A549 (cell line): ENCODE data around the gene NIP7. TPM values are rescaled to one million over a fixed set of nuclear protein-coding genes. Genes with fewer than 3 reads are reported as not detected.

Source experiments
- ATAC-seq, 2 experiments: fragments of 200-7000 bp in 1 of 2; fragments of >200 bp in 1 of 2; cut with Nextera tagmentation in 1 of 2; cut with Tn5 transposase in 1 of 2; 3 replicates each; pipeline versions ENCODE4 v1.8.0 to v1.9.1; 2018 to 2020; ENCODE audit warnings: mild to moderate bottlenecking in 1 of 2, moderate library complexity in 1 of 2
- CTCF ChIA-PET: fragments of 300-600 bp; sonication (Branson Sonifier 250); formaldehyde crosslinking; extraction: SDS; loops from one replicate; lab custom pipeline; 2021; ENCODE audit warnings: antibody characterized with exemption, inconsistent platforms; lab: Yijun Ruan, JAX
- POLR2A ChIA-PET: fragments of 350-600 bp; formaldehyde crosslinking; extraction: SDS; loops from one replicate; lab custom pipeline; 2021; ENCODE audit warnings: antibody characterized with exemption, inconsistent platforms; lab: Yijun Ruan, JAX
- DNase-seq, 2 experiments: peaks; one replicate each; pipeline versions ENCODE4 v3.0.0 to v3.0.0-alpha.2; 2011 to 2016; ENCODE audit warnings: low read depth in 1 of 2, low spot score in 1 of 2
- FAIRE-seq: peaks from 2 replicates; lab custom pipeline; 2011; peaks lifted over from hg19 to GRCh38; lab: Jason Lieb, UNC
- H3K27ac ChIP-seq, 2 experiments: fragments of >200 bp; sonication (Bioruptor Twin); formaldehyde crosslinking; 3 replicates each; pipeline ENCODE4 v1.5.1; 2016 to 2017
- H3K4me1 ChIP-seq: fragments of >200 bp; sonication (Bioruptor Twin); formaldehyde crosslinking; 3 replicates; pipeline ENCODE4 v1.6.1; 2016
- H3K4me2 ChIP-seq: fragments of >200 bp; sonication (Bioruptor Twin); formaldehyde crosslinking; 3 replicates; pipeline ENCODE4 v1.6.1; 2016
- H3K4me3 ChIP-seq: fragments of >200 bp; sonication (Bioruptor Twin); formaldehyde crosslinking; 3 replicates; pipeline ENCODE4 v1.5.1; 2016
- H3K9me3 ChIP-seq: fragments of >200 bp; sonication (Bioruptor Twin); formaldehyde crosslinking; 3 replicates; pipeline ENCODE4 v1.6.1; 2016
- BCL3 ChIP-seq: fragments of >200 bp; sonication (Bioruptor Twin); formaldehyde crosslinking; IDR thresholded peaks from 3 replicates; pipeline ENCODE4 v1.6.1; 2016
- CBX2 ChIP-seq: fragments of 200-600 bp; sonication (generic); IDR thresholded peaks from 2 replicates; pipeline ENCODE4 v1.6.1; 2016; ENCODE audit warnings: low read depth, mild to moderate bottlenecking, borderline replicate concordance
- CEBPB ChIP-seq, 2 experiments: fragments of >200 bp in 1 of 2; sonication (Bioruptor Twin) in 1 of 2; formaldehyde crosslinking in 1 of 2; IDR thresholded peaks; 2 replicates each; pipeline ENCODE4 v1.6.1; 2012 to 2016
- CHD2 ChIP-seq: fragments of 150-350 bp; IDR thresholded peaks from 2 replicates; pipeline ENCODE4 v1.6.1; 2014; ENCODE audit warnings: low read length; ENCODE audit not compliant: partially characterized antibody
- CHD4 ChIP-seq: fragments of 200-600 bp; sonication (generic); IDR thresholded peaks from 2 replicates; pipeline ENCODE4 v1.6.1; 2016; ENCODE audit warnings: antibody characterized with exemption, mild to moderate bottlenecking, borderline replicate concordance
- FOSB ChIP-seq: fragments of 250-450 bp; sonication (Bioruptor Pico); IDR thresholded peaks from 2 replicates; pipeline ENCODE4 v1.5.0; 2020; ENCODE audit warnings: mild to moderate bottlenecking, moderate library complexity
- FOSL2 ChIP-seq, 2 experiments: fragments of 450-650 bp in 1 of 2; fragments of >200 bp in 1 of 2; sonication (Bioruptor Twin) in 1 of 2; formaldehyde crosslinking; IDR thresholded peaks; 2 replicates each; pipeline versions ENCODE4 v1.5.0 to v1.6.1; 2016 to 2020; ENCODE audit warnings: mild to moderate bottlenecking in 1 of 2, moderate library complexity in 1 of 2
- FOXS1 ChIP-seq: fragments of 250-450 bp; sonication (Bioruptor Pico); IDR thresholded peaks from 2 replicates; pipeline ENCODE4 v1.5.0; 2020; ENCODE audit warnings: mild to moderate bottlenecking, moderate library complexity
- HDAC2 ChIP-seq: fragments of 200-600 bp; sonication (generic); IDR thresholded peaks from 2 replicates; pipeline ENCODE4 v1.6.1; 2016
- HMGXB4 ChIP-seq: fragments of 250-450 bp; sonication (Bioruptor Pico); IDR thresholded peaks from 2 replicates; pipeline ENCODE4 v1.5.0; 2021; ENCODE audit warnings: mild to moderate bottlenecking, moderate library complexity, borderline replicate concordance
- JUN ChIP-seq, 2 experiments: fragments of >200 bp; sonication (Bioruptor Twin); formaldehyde crosslinking; IDR thresholded peaks; 2 replicates in 1 of 2; 3 replicates in 1 of 2; pipeline ENCODE4 v1.6.1; 2016 to 2017
- MAX ChIP-seq: IDR thresholded peaks from 2 replicates; pipeline ENCODE4 v1.6.1; 2012
- MAZ ChIP-seq: fragments of 150-350 bp; IDR thresholded peaks from 2 replicates; pipeline ENCODE4 v1.6.1; 2014; ENCODE audit warnings: antibody characterized with exemption, low read depth, low read length, borderline replicate concordance
- NFE2L2 ChIP-seq: fragments of 150-350 bp; conservative IDR thresholded peaks from 2 replicates; pipeline ENCODE4 v1.6.1; 2014; ENCODE audit warnings: low read length
- NPAS2 ChIP-seq: fragments of 250-450 bp; sonication (Bioruptor Pico); IDR thresholded peaks from 2 replicates; pipeline ENCODE4 v1.8.0; 2022; ENCODE audit warnings: mild to moderate bottlenecking, moderate library complexity, borderline replicate concordance
- NR3C1 ChIP-seq: fragments of >200 bp; sonication (Bioruptor Twin); formaldehyde crosslinking; IDR thresholded peaks from 3 replicates; pipeline ENCODE4 v1.6.1; 2017
- PBX3 ChIP-seq: IDR thresholded peaks from 2 replicates; pipeline ENCODE4 v1.6.1; 2012
- POLR2A ChIP-seq: IDR thresholded peaks from 2 replicates; pipeline ENCODE4 v1.6.1; 2012; ENCODE audit warnings: mild to moderate bottlenecking, low read length
- POLR2AphosphoS2 ChIP-seq: conservative IDR thresholded peaks from 2 replicates; pipeline ENCODE4 v1.6.1; 2012; ENCODE audit warnings: low read length, improper control_type of control experiment, inconsistent platforms
- RAD21 ChIP-seq, 2 experiments: fragments of >200 bp in 1 of 2; sonication (Bioruptor Twin) in 1 of 2; formaldehyde crosslinking in 1 of 2; IDR thresholded peaks in 1 of 2; conservative IDR thresholded peaks in 1 of 2; 2 replicates in 1 of 2; 3 replicates in 1 of 2; pipeline ENCODE4 v1.6.1; 2012 to 2018; ENCODE audit warnings: inconsistent platforms in 1 of 2
- RFX5 ChIP-seq: fragments of 450-650 bp; IDR thresholded peaks from 2 replicates; pipeline ENCODE4 v1.7.1; 2014; ENCODE audit warnings: antibody characterized with exemption, mild to moderate bottlenecking, moderate library complexity
- RNF2 ChIP-seq: fragments of 200-600 bp; sonication (generic); IDR thresholded peaks from 2 replicates; pipeline ENCODE4 v1.6.1; 2016; ENCODE audit warnings: low read depth, mild to moderate bottlenecking, antibody characterized with exemption, moderate library complexity, borderline replicate concordance
- SREBF2 ChIP-seq: fragments of 450-650 bp; IDR thresholded peaks from 2 replicates; pipeline ENCODE4 v1.6.1; 2014; ENCODE audit warnings: mild to moderate bottlenecking, moderate library complexity
- ZNF302 ChIP-seq: fragments of 250-450 bp; sonication (Bioruptor Pico); IDR thresholded peaks from 2 replicates; pipeline ENCODE4 v1.9.0; 2021; ENCODE audit warnings: inconsistent platforms, mild to moderate bottlenecking, moderate library complexity
- WGBS: methylation state at CpG from one replicate; pipeline ENCODE4 v1.1.6; 2017; ENCODE audit errors: missing lambda C conversion rate; 5-methylcytosine and 5-hydroxymethylcytosine counted together
- polyA plus RNA-seq, 4 experiments: library from polyadenylated mRNA; depleted of rRNA in 3 of 4; stranded (reverse); fragments of >200 nt; fragmentation: RNase III in 1 of 4; extraction: RNeasy Plus Mini Kit Qiagen cat#74134 plus additional on column Dnase treatment in 1 of 4; gene quantifications; 2 replicates in 3 of 4; 3 replicates in 1 of 4; pipeline ENCODE4 v1.2.3, GENCODE V29; 2011 to 2017

Gene NIP7
- polyA plus RNA-seq, 2 of the 4 experiments (the other 2 are of a cell fraction), result 23.0 to 55.9 TPM

GRCh38 chr16:69324585-69325253, 14.9 kb upstream of the NIP7 start:
- ChIA-PET POLR2A (no interaction called here), CTCF (interaction anchor here (0.6 to 8.9 kb wide), 4 partner anchors 9 to 152 kb away, joined by 3 to 44 read pairs (median 18); partner anchors contain the start of genes COG8, NIP7 and VPS4A)
- no peak for DNase-seq
- no peak overlapping the region for H3K4me2 ChIP-seq
- TF ChIP-seq JUN (IDR thresholded peaks at IDR 0.05), result peak in 1 of 2 experiments; percentile 5; a peak in 1 of 5 replicates
- TF ChIP-seq PBX3, result no peak
- TF ChIP-seq CHD4, result no peak
- no peak for TF ChIP-seq RNF2
- no peak for FAIRE-seq
- whole genome bisulfite sequencing, result 82% methylated on average over 10 of the region's 10 CpGs
- H3K4me1 ChIP-seq, result peaks cover 37% of the 10 kb centered on the region
- 0 out of 6 replicates have a peak overlapping the region, but pooled peaks of 1 of the 2 experiments have one; percentile 34 for H3K27ac ChIP-seq
- ATAC-seq, result no peak
- no peak overlapping the region for H3K4me3 ChIP-seq
- no peaks in the 10 kb centered on the region for H3K9me3 ChIP-seq

- Histone ChIP-seq H3K4me2 (no peak overlapping the region; the same call in 2 of the 3 replicates), H3K9me3 (no peaks in the 10 kb centered on the region), H3K4me1 (peaks cover 37% of the 10 kb centered on the region), H3K4me3 (no peak overlapping the region)
- CTCF ChIA-PET, result interaction anchor here (0.6 to 8.9 kb wide), 6 partner anchors 8 to 798 kb away, joined by 3 to 44 read pairs (median 6); partner anchors contain the start of genes COG8, NIP7 and VPS4A
- no peak for ATAC-seq
- no peak for FAIRE-seq
- no peak for TF ChIP-seq POLR2A
- TF ChIP-seq NPAS2, result no peak
- TF ChIP-seq RAD21 (conservative IDR thresholded peaks at IDR 0.05 in 1 of 2, IDR thresholded peaks at IDR 0.05 in 1 of 2), result no peak
- TF ChIP-seq, all 56 proteins: peak for 0
- DNase-seq, result no peak
- 94% methylated on average over 6 of the region's 6 CpGs for WGBS
- H3K27ac ChIP-seq, result no peak overlapping the region
- POLR2A ChIA-PET, result interaction anchor here (1.1 to 1.7 kb wide), 2 partner anchors 8 to 401 kb away, joined by 4 to 6 read pairs; partner anchors contain the start of gene NQO1
Observed at GRCh38 chr16:69325784-69326171, 13.8 kb upstream of the NIP7 start.

GRCh38 chr16:69326172-69326873, 13.2 kb upstream of the NIP7 start:
- ATAC-seq, result no peak
- peaks cover 40% of the 10 kb centered on the region for H3K4me1 ChIP-seq
- DNase-seq, result no peak
- H3K9me3 ChIP-seq, result no peaks in the 10 kb centered on the region
- POLR2A ChIA-PET, result interaction anchor here (1.1 to 1.7 kb wide), 2 partner anchors 8 to 400 kb away, joined by 4 to 6 read pairs; partner anchors contain the start of gene NQO1
- no peak for FAIRE-seq
- no peak overlapping the region for H3K4me3 ChIP-seq
- 70% methylated on average over 7 of the region's 7 CpGs for WGBS
- CTCF ChIA-PET, result interaction anchor here (0.6 to 8.9 kb wide), 5 partner anchors 11 to 798 kb away, joined by 3 to 44 read pairs (median 5); partner anchors contain the start of genes COG8, NIP7 and VPS4A
- peak overlapping the region; percentile 99 for H3K4me2 ChIP-seq
- no peak overlapping the region for H3K27ac ChIP-seq
- TF ChIP-seq SREBF2 (no peak), FOSB (CRISPR knock-in tag) (no peak), FOSL2 (IDR thresholded peaks at IDR 0.05) (no peak), FOSL2 (CRISPR knock-in tag; IDR thresholded peaks at IDR 0.05) (no peak), HMGXB4 (CRISPR knock-in tag) (no peak), POLR2AphosphoS2 (no peak), ZNF302 (CRISPR knock-in tag) (no peak), RFX5 (no peak), MAZ (no peak), NR3C1 (no peak), CHD2 (no peak), FOXS1 (CRISPR knock-in tag) (no peak), POLR2A (no peak), JUN (IDR thresholded peaks at IDR 0.05) (no peak), MAX (no peak), HDAC2 (no peak), CEBPB (IDR thresholded peaks at IDR 0.05) (no peak), NFE2L2 (no peak), BCL3 (no peak), CBX2 (no peak)
- TF ChIP-seq, all 56 proteins: peak for 0
